Body of pancreas (tissue), 4 donors: ENCODE results near the gene PIK3IP1. TPM values are rescaled to one million over a fixed set of nuclear protein-coding genes. Genes with fewer than 3 reads are reported as not detected.

ENCODE experiments used
- ATAC-seq: fragments of 150-250 bp; one replicate; pipeline ENCODE4 v1.9.1; 2016
- DNase-seq, 4 donors: peaks; one replicate each; pipeline ENCODE4 v3.0.0-alpha.2; 2019
- H3K27ac ChIP-seq, 4 donors: fragments of 200-600 bp; sonication (generic); 1 replicate in 3 of 4; 2 replicates in 1 of 4; pipeline versions ENCODE4 v1.5.1 to v1.6.1; 2016 to 2019; ENCODE audit warnings: mild to moderate bottlenecking in 1 of 4, mixed read lengths in 1 of 4, moderate library complexity in 1 of 4
- H3K27me3 ChIP-seq, 2 donors: fragments of 200-600 bp; sonication (generic); one replicate each; pipeline ENCODE4 v1.6.0; 2016; ENCODE audit warnings: mild to moderate bottlenecking in 1 of 2
- H3K36me3 ChIP-seq, 2 donors: fragments of 200-600 bp; sonication (generic); replicated peaks in 1 of 2; 2 replicates each; pipeline ENCODE4 v1.5.1; 2016; ENCODE audit warnings: low read depth in 2 of 2; ENCODE audit not compliant: insufficient read depth in 1 of 2
- H3K4me1 ChIP-seq: fragments of 200-600 bp; sonication (generic); one replicate; pipeline ENCODE4 v1.6.0; 2016
- H3K4me3 ChIP-seq, 2 donors: fragments of 200-600 bp; sonication (generic); 1 replicate in 1 of 2; 2 replicates in 1 of 2; pipeline ENCODE4 v1.5.1; 2016 to 2019
- H3K9me3 ChIP-seq, 3 donors: fragments of 200-600 bp; sonication (generic); 1 replicate in 2 of 3; 2 replicates in 1 of 3; pipeline ENCODE4 v1.5.1; 2016
- POLR2A ChIP-seq, 3 donors: fragments of 450-650 bp; IDR thresholded peaks; one replicate each; pipeline ENCODE4 v1.6.1; 2016; ENCODE audit warnings: antibody characterized with exemption in 3 of 3, mild to moderate bottlenecking in 2 of 3
- WGBS, 2 donors: methylation state at CpG; one replicate each; pipeline ENCODE4 v1.1.5; 2017; 5-methylcytosine and 5-hydroxymethylcytosine counted together
- intact Hi-C: fragments of 100-400 bp; cut with DNase I; formaldehyde crosslinking; loops from one replicate; pipeline ENCODE4 v1.15.1; 2023
- total RNA-seq, 2 donors: library from RNA; depleted of rRNA; stranded (reverse); fragments of >200 nt; gene quantifications; one replicate each; pipeline ENCODE4 v1.1.0, GENCODE V29; 2016
- TF ChIP-seq, protein P1 (sequence below), 7 experiments: fragments of 450-650 bp in 4 of 7; fragments of 200-600 bp in 3 of 7; sonication (generic) in 3 of 7; IDR thresholded peaks; one replicate each; pipeline ENCODE4 v1.5.1; 2016 to 2019; ENCODE audit warnings: antibody characterized with exemption in 7 of 7

Gene PIK3IP1
- total RNA-seq, 2 donors from 2014 or later = 5.6 to 18.9 TPM

DNA sequence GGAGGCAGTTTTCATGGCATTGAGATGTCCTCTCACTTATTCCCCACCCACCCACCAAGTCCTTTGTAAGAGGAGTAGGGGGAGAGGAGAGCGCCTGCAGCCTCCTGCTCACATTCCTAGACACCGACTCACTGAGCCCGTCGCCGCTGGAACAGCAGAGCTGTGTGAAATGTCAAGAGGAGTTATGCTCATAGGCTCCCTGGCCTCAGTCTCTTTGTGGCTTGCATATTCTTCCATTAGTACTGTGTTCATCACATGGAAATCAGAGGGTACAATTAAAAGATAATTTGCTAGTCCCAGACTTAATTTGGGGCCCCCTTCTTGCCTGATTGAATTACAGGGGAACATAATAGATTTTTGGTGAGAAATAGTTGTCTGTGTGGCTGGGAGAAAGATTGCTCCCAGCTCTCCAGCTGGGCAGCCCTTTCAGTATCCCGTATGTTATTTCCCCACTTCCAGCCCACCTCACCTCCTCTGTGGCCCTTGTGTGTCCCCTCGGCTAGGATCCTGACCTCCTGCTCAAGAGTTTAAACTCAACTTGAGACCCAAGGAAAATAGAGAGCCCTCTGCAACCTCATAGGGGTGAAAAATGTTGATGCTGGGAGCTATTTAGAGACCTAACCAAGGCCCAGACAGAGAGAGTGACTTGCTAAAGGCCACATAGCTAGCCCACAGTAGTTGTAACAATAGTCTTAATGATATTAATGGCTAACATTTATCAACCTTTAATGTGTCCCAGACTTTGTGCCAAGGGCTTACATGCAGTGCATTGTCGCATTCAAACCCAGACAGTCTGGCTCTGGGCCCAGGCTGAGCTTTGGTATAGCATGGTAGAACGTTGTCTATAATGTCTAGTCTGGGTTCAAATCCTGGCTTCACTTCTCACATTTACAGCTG is 48.0 kb downstream of the PIK3IP1 start:
- H3K36me3 ChIP-seq = no peaks in the 10 kb centered on the region
- no peak overlapping the region for H3K27ac ChIP-seq
- intact Hi-C loops = no loop called here
- no peak for ATAC-seq
- H3K27me3 ChIP-seq = no peaks in the 10 kb centered on the region
- no peak overlapping the region for H3K4me3 ChIP-seq
- no peak for DNase-seq
- WGBS, 2 donors = 68 to 70% methylated on average over 9 of the region's 9 CpGs
- no peaks in the 10 kb centered on the region for H3K9me3 ChIP-seq
- TF ChIP-seq POLR2A (IDR thresholded peaks at IDR 0.05) = no peak
- TF ChIP-seq, protein P1, sequence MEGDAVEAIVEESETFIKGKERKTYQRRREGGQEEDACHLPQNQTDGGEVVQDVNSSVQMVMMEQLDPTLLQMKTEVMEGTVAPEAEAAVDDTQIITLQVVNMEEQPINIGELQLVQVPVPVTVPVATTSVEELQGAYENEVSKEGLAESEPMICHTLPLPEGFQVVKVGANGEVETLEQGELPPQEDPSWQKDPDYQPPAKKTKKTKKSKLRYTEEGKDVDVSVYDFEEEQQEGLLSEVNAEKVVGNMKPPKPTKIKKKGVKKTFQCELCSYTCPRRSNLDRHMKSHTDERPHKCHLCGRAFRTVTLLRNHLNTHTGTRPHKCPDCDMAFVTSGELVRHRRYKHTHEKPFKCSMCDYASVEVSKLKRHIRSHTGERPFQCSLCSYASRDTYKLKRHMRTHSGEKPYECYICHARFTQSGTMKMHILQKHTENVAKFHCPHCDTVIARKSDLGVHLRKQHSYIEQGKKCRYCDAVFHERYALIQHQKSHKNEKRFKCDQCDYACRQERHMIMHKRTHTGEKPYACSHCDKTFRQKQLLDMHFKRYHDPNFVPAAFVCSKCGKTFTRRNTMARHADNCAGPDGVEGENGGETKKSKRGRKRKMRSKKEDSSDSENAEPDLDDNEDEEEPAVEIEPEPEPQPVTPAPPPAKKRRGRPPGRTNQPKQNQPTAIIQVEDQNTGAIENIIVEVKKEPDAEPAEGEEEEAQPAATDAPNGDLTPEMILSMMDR (IDR thresholded peaks at IDR 0.05) = no peak
- peaks cover 50% of the 10 kb centered on the region for H3K4me1 ChIP-seq

GRCh38 chr22:31243339-31244045 is 48.8 kb downstream of the PIK3IP1 start:
- intact Hi-C loops = no loop called here
- ATAC-seq = no peak

GRCh38 chr22:31241936-31242335 is 50.4 kb downstream of the PIK3IP1 start:
- peaks cover 31% of the 10 kb centered on the region for H3K4me1 ChIP-seq
- no peak overlapping the region for H3K4me3 ChIP-seq
- TF ChIP-seq, protein P1 (IDR thresholded peaks at IDR 0.05) = peak in 2 of 7 experiments; percentile 4 to 23
- TF ChIP-seq POLR2A (IDR thresholded peaks at IDR 0.05) = no peak
- H3K27me3 ChIP-seq = no peaks in the 10 kb centered on the region
- no peaks in the 10 kb centered on the region for H3K36me3 ChIP-seq
- intact Hi-C loops = no loop called here
- peak overlapping the region in 2 of 4 donors; percentile 35 to 50 for H3K27ac ChIP-seq
- ATAC-seq (peak; percentile 58), DNase-seq (no peak)
- no peaks in the 10 kb centered on the region for H3K9me3 ChIP-seq

More at GRCh38 chr22:31243339-31244045, 48.8 kb downstream of the PIK3IP1 start:
- no peaks in the 10 kb centered on the region for H3K27me3 ChIP-seq
- no peak overlapping the region for H3K4me3 ChIP-seq
- peaks cover 42% of the 10 kb centered on the region for H3K4me1 ChIP-seq
- WGBS, 2 donors = 65 to 81% methylated on average over 5 of the region's 5 CpGs
- H3K9me3 ChIP-seq = no peaks in the 10 kb centered on the region
- no peak for TF ChIP-seq POLR2A (IDR thresholded peaks at IDR 0.05)
- TF ChIP-seq, protein P1 (IDR thresholded peaks at IDR 0.05) = no peak
- no peaks in the 10 kb centered on the region for H3K36me3 ChIP-seq
- no peak for DNase-seq
- no peak overlapping the region for H3K27ac ChIP-seq

- ATAC-seq = no peak
Observed at GRCh38 chr22:31241200-31241599, 51.1 kb downstream of the PIK3IP1 start.

More at GRCh38 chr22:31241200-31241599, 51.1 kb downstream of the PIK3IP1 start:
- H3K4me1 ChIP-seq = peaks cover 31% of the 10 kb centered on the region
- H3K27me3 ChIP-seq = no peaks in the 10 kb centered on the region
- TF ChIP-seq POLR2A (IDR thresholded peaks at IDR 0.05) = no peak
- TF ChIP-seq, protein P1 (IDR thresholded peaks at IDR 0.05) = no peak
- WGBS, 2 donors = 40% methylated on average over 1 of the region's 1 CpG
- DNase-seq = no peak
- no peak overlapping the region for H3K4me3 ChIP-seq
- no peaks in the 10 kb centered on the region for H3K9me3 ChIP-seq
- no peaks in the 10 kb centered on the region for H3K36me3 ChIP-seq
- intact Hi-C loops = no loop called here
- H3K27ac ChIP-seq = peak overlapping the region in 3 of 4 donors; percentile 29 to 50 (median 35)
